ENCODE measurements around the gene RAPGEF4.

RAPGEF4 gene

GRCh38 chr2:172947461-172948153, 212.0 kb downstream of the RAPGEF4 start:
- no peak for DNase-seq

- no peak for DNase-seq
Measured at GRCh38 chr2:172949522-172949921, 213.9 kb downstream of the RAPGEF4 start.

- no peak for DNase-seq
Measured at GRCh38 chr2:172950565-172950964, 214.9 kb downstream of the RAPGEF4 start.

- no peak for DNase-seq
Measured at GRCh38 chr2:172951554-172951953, 215.9 kb downstream of the RAPGEF4 start.

- no peak for DNase-seq
Measured at GRCh38 chr2:172953411-172953810, 217.8 kb downstream of the RAPGEF4 start.

- no peak for DNase-seq
Measured at GRCh38 chr2:172953970-172954852, 218.6 kb downstream of the RAPGEF4 start.

- no peak for DNase-seq
Measured at GRCh38 chr2:172955587-172955986, 219.9 kb downstream of the RAPGEF4 start.

- no peak for DNase-seq
Measured at GRCh38 chr2:172957734-172958133, 222.1 kb downstream of the RAPGEF4 start.

GRCh38 chr2:172962082-172962481, 226.4 kb downstream of the RAPGEF4 start:
- no peak for DNase-seq

GRCh38 chr2:172962824-172963223, 227.2 kb downstream of the RAPGEF4 start:
- DNase-seq = no peak

GRCh38 chr2:172964511-172965139, 229.0 kb downstream of the RAPGEF4 start:
- DNase-seq = no peak

- no peak for DNase-seq
Measured at GRCh38 chr2:172965433-172966212, 230.0 kb downstream of the RAPGEF4 start.

GRCh38 chr2:172967036-172967982, 231.7 kb downstream of the RAPGEF4 start:
- DNase-seq = no peak

GRCh38 chr2:172968061-172968469, 232.4 kb downstream of the RAPGEF4 start:
- peak; percentile 32 for DNase-seq

- no peak for DNase-seq
Measured at GRCh38 chr2:172969166-172969565, 233.5 kb downstream of the RAPGEF4 start.

GRCh38 chr2:172969609-172970008, 234.0 kb downstream of the RAPGEF4 start:
- DNase-seq = no peak

- no peak for DNase-seq
Measured at GRCh38 chr2:172970660-172971059, 235.0 kb downstream of the RAPGEF4 start.

- peak; percentile 6 for DNase-seq
Measured at GRCh38 chr2:172972005-172972619, 236.5 kb downstream of the RAPGEF4 start.

- DNase-seq = no peak
Measured at GRCh38 chr2:172974762-172975161, 239.1 kb downstream of the RAPGEF4 start.

- DNase-seq = no peak
Measured at GRCh38 chr2:172976116-172976515, 240.5 kb downstream of the RAPGEF4 start.

- DNase-seq = no peak
Measured at GRCh38 chr2:172976816-172977215, 241.2 kb downstream of the RAPGEF4 start.
